Erythroblast (primary cell): ENCODE results near the gene FGF19.

Experiments
- GATA1 ChIP-seq: IDR thresholded peaks from 2 replicates; pipeline ENCODE4 v1.6.1; 2011; ENCODE audit warnings: low read depth, mild to moderate bottlenecking, control low read depth, low read length, moderate library complexity
- POLR2A ChIP-seq: IDR thresholded peaks from 2 replicates; pipeline ENCODE4 v1.6.1; 2011; ENCODE audit warnings: mild to moderate bottlenecking, low read length

DNA sequence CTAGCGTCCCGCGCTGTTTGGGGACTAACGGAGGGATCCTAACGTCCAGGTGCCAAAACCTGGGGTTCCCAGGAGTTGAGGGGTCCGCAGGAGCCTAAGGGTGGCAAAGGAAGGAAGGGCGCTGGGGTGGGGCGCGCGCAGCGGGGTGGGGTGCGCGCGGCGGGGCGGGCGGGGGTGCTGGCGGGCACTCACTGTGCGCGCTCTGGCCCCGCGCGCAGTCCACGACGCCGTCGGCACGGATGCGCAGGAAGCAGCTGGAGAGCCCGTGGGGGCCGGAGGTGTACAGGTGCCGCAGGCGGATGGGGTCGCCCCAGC is 412 bp downstream of the FGF19 start:
- TF ChIP-seq POLR2A (no peak), GATA1 (no peak)
